Endometrial microvascular endothelial cells (primary cell): Measurements from ENCODE around the gene KCNJ11. TPM values are rescaled to one million over a fixed set of nuclear protein-coding genes. Genes with fewer than 3 reads are reported as not detected.
"Not testable (repeated sequence)": the region's sequence is repeated elsewhere in the genome, so short reads cannot be mapped to it uniquely, and the experiment has no call there.

Source experiments
- in situ Hi-C: cut with HindIII; loops from 2 replicates; pipeline ENCODE4 v1.10.0; 2017; ENCODE audit warnings: low sequenced_read_pairs, low pct_unique_long_range_greater_than_20kb; ENCODE audit errors: inconsistent ontology term
- total RNA-seq: library from RNA; depleted of rRNA; stranded (reverse); fragments of >200 nt; gene quantifications from one replicate; pipeline ENCODE4 v1.2.3, GENCODE V29; 2015; ENCODE audit errors: inconsistent ontology term

The KCNJ11 gene
- total RNA-seq = 1.0 TPM

DNA sequence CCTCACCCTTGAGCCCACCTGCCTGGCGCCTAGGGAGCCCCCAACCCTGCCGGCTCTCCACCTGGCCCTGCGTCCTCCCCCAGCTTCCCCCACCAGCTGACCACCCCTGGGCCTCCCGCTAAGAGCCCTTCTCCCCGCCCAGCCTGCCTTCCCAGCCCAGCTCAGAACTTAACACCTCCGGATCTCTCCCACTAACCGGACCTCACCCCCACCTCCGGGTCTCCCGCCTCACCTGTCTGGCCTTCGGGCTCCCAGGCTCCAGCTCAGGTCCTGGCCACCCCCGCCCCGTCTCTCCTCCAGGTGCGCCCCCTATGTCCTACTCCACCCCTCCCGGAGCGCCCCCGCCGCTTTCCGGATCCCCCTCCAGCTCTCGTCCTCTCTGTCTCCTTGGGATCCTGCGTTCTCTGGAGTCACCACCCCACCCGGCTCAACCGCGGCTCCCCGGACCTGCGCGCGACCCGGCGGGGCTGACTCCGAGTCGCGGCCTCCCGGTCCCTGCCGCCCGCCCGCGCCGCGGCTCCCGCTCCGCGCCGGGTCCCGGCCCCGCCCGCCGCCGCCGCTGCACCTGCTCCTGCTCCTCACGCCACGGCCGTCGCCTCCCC, at the start of gene KCNJ11:
Gene KCNJ11 (minus strand): TSS at position 51 of the 602 bp plus-strand sequence. CDS start 568 bp downstream, outside the sequence.
- in situ Hi-C loops = no loop called here

DNA sequence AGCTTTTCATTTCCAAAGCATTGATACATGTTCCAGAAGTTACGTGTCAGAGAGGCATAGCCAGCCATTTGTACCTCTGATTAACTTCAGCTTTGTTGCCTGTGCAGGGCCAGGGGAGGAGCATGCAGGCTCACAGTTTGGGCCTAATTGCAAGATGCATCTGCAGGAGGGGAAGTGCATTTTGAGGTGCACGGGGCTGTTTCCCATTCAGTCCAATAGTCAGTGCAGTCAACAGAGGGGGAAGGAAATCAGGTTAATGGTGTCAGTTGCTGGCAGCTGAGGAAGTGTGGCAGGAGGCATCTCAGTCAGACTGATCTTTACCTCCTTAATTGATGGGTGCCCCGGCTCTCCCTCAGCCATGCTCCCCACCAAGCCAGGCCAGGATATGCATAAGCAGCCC, 48.9 kb upstream of the KCNJ11 start:
- in situ Hi-C loops = no loop called here

DNA sequence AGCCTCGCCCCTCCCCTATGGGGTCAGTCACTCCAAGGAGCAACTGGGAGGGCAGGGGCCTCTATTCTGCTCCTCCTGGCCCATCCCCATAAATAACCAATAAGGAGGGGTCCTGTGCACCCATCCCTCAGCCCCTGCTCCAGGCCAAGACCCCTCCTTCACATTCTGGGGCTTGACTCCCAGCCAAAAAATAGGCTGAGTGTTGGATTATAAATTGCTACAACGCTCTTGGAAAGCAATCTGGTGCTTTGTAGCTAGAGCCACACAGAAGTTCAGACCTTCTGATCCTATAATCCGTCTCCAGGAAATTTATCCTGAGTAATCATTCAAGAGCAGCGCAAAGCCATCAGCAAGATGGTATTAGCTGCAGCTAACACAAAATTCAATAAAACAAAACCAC, 45.6 kb upstream of the KCNJ11 start:
- in situ Hi-C loops = no loop called here

DNA sequence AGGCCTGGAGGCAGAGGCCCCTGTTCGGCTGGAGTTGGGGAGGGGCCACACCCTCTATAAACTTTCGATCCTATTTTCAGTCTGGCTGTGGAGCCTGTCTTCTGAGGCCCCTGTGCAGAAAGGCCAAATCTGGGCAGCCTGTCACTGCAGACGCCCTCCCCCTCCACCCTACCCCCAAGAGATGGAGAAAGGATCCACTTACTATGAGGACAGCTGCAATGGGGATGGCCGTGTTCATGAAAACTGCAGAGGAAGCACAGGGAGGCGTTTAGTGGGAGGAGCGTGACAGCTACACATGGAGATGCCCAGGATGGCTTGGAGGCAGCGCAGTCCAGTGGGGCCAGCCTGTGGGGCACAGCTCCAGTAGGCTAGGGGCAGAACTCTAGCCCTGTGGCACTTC, 43.5 kb upstream of the KCNJ11 start:
- in situ Hi-C loops = no loop called here

DNA sequence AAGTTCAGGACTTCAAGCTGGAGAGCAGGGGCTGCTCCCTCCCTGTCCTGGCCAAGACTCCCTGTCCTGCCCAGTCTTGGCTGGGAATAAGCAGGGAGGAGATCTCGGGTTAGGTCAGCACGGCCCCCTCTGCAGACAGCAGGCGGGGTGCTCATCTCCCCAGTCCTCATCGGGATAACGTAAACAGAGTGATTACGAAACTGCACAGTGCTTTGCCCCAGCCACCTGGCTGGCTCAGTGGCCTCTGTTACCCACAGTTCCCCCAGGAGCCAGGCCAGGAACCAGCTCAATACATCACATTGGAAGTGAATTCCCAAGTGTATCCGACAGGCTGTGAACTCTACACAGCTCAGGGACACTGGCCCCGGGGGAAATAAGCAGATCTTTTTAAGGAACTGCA, 42.7 kb upstream of the KCNJ11 start:
- in situ Hi-C loops = no loop called here

DNA sequence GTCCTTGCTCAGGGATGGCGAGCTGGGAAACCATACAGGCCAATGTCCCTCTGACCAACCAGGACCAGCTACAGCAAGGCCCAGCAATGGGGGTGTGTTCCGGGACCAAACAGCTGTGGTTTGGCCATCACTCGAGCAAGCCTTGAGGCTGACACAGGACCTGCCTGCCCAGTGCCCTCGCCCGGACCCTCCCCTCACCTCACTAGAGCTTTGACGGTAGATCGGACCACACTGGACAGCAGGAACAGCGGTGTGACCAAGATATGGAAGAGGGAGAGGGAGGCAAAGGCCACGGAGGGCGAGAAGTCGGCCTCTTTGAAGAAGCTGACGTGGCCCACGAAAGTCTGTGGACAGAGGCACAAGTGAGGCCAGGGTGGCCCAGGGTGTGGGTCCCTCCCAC, 42.2 kb upstream of the KCNJ11 start:
- in situ Hi-C loops = no loop called here

DNA sequence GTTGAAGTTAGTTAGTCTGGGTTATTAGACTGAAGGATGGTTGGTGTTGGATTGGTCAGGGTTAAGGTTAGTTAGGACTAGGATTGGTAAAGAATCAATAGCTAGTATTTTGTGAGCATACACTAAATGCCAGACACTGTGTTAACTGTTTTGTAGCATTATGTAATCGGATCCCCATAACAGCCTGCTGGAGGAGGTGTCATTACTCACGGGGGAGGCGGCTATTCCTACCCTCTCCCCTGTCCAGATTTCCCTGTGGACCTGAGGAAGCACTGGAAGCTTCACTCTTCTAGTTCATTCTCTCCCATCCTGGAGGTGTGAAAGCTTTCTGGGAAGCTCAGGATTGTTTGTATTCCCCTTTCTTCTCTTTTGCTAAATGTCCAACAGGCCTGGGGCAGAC, 40.5 kb upstream of the KCNJ11 start:
- in situ Hi-C loops = no loop called here

DNA sequence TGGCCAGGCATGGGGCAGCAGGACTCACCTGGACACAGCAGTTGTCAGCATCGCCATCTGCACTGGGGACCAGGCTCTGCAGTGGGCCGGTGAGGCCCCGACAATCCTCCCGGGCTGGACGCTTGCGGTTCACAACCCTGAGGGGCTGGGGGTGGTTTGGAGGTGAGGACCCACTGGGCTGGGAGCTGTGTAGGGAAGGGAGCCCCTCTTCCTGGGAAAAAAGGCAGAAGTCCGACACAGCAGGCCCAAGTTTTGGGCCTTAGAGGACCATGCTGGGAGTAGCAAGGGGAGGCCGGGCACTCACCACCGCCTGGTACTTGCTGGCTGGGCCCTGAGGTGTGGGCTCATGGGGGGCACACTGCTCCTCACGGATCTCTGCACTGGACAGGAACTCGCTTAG, 39.8 kb upstream of the KCNJ11 start:
- in situ Hi-C loops = no loop called here

DNA sequence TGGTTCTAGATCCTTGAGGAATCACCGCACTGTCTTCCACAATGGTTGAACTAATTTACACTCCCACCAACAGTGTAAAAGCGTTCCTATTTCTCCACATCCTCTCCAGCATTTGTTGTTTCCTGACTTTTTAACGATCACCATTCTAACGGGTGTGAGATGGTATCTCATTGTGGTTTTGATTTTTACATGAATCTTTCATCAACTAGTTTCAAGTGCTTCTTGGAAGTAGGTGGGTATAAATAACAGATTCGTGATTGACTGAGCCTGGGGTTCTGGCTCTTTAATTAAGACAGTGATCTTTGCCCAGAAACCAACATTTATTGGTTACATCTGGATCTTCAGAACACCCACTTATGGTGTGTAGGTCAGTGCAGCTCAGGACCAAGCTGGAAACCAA, 37.8 kb upstream of the KCNJ11 start:
- in situ Hi-C loops = not testable (repeated sequence)

DNA sequence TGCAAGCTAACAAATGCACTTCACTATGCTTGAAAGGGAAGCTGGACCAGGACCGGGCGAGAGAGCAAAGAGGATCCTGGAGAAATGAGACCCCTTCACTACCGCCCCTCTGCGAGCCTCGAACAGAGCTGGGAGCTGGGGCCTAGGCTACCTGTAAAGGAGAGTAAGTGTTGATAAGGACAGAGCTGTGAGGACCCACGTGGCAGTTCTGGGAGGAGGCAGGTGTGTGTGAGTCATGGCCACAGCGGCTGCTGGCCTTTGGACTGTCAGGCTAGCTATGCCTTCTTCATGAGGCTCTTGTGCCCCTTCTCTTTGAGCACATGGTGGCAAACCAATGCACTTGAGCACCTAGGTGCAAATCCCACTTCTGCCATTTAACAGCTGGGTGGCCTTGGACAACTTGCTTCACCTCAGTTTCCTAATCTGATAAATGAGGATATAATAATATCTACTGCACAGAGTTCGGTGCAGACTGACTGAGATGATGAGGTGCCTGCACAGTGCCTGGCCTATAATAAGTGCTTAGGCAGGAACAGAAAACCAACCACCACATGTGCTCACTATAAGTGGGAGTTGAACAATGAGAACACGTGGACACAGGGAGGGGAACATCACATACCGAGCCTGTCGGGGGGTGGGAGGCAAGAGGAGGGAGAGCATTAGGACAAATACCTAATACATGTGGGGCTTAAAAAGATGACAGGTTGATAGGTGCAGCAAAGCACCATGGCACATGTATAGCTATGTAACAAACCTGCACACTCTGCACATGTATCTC, 35.3 kb upstream of the KCNJ11 start:
- in situ Hi-C loops = no loop called here

DNA sequence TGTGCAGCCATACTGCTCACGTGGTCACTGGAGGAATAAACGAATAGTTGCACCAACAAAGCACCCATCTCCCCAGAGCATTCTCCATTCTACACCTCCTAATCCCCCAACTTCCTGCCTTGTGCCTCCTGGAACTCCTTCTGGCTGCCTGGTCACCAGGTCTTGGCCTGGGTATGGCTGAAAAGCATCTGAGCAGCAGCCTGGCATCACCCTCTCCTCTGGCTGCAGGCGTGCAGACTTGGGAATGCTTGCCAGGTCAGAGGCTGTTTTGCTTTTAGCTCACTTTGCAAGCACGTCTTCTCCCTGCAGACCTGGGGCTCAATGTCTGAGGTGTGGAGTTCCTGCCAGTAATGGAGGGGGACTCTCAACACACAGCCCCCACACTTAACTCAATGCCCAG, 33.3 kb upstream of the KCNJ11 start:
- in situ Hi-C loops = no loop called here

DNA sequence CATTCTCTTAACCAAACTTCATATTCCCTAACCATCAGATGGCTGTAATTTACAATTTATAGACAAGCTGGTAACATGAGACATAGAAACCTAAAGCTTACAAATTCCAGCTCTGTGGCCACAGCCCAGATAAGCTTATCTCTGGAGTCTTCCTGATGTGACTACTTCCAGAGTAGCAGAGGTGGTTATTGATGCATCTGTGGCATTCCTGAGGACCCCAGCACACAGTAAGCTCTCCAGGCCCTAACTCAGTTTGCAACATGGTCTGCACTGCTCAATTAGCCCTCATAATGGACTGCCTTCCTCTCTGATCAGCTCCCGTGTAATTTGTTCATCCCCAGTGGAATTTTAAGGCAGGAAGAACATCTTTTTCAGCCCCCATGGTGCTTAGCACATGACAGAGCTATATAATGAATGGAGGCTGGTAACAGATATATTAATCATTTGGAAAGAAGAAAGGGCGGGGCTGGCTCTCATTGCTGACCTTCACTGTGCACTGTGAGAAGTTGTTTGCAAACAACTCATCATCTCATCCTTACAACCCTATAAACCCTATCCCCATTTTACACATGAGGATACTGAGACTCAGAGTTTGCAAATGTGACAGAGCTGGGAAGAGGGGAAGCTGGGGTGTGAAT, 30.1 kb upstream of the KCNJ11 start:
- in situ Hi-C loops = no loop called here

DNA sequence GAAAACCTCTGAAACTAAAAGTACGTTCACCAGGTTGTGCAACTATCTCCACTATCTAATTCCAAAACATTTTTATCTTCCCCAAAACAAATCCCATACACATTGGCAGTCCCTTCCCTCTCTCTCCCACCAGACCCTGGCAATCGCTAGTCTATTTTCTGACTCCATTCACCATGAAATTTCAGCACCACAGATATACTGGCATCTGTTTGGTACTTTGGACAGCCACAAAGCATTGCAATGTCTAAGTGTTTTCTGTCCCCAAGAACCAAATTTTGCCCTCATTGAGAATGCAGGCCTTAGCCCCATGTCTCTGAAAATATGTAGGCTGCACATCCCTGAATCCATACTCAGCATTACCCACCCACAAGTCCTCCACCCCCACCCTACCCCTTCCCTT, 28.0 kb upstream of the KCNJ11 start:
- in situ Hi-C loops = no loop called here

DNA sequence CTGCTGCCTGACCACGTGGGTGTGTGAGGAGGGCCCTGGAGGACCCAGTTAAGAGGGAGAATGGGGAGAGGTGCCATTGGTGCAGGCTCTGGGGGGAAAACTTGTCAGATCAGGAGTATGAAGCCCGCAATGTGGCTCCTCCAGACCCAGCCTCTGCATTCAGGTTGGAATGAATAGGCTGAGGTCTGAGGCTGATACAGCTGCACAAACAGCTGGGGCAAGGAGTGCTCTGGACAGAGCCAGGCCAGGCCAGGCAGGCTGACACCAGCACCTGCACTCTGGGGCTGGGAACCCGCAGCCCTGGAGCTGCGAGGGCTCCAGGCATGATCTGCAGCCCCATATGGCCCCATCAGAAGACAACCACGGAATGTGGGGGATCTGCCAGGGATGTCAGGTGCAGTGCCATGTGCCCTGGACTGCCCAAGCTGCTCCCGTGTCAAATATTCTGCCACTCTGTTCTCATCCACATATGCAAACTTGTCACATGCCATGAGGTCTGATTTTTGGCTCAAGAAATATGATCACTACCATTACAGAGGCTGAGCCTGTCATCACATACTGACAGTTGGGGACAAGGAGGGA, 27.2 kb upstream of the KCNJ11 start:
- in situ Hi-C loops = no loop called here

DNA sequence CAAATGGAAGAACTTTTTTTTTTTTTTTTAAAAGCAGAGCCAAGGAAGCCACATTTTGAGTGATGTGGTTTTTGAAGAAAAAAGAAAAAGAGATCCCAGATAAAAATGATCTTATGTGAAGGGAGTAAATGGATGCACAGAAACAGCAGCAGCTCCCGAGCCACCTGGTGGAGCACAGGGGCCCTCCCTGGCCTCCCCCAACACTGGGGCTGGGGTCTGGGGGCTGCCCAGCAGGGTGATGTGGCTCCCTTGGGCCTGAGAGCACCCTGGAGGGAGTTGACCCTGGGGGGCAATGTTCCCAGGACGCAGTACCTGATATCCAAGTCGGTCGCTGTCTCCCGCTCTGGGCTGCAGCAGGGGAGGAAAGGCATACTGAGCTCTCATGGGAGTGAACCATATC, 26.5 kb upstream of the KCNJ11 start:
- in situ Hi-C loops = no loop called here

DNA sequence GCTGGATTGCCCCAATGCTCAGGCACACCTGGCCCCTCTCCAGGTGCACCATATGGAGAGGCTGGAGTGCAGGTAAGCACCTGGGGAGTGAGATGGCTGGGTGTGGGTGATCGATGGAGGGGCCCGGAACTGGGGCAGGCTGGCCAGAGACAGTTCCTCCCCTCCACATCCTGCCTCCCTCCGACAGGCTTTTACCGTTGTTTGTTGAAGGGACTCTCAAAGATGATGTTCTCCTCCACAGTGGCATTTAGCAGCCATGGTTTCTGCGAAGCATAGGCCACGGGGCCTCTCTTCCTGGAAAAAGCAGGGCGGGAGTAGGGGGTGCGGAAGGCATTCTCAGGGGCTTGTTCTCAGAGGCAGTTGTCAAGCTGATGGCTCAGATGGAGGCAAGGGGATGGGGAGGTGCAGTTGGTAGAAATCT, 25.9 kb upstream of the KCNJ11 start:
- in situ Hi-C loops = no loop called here

DNA sequence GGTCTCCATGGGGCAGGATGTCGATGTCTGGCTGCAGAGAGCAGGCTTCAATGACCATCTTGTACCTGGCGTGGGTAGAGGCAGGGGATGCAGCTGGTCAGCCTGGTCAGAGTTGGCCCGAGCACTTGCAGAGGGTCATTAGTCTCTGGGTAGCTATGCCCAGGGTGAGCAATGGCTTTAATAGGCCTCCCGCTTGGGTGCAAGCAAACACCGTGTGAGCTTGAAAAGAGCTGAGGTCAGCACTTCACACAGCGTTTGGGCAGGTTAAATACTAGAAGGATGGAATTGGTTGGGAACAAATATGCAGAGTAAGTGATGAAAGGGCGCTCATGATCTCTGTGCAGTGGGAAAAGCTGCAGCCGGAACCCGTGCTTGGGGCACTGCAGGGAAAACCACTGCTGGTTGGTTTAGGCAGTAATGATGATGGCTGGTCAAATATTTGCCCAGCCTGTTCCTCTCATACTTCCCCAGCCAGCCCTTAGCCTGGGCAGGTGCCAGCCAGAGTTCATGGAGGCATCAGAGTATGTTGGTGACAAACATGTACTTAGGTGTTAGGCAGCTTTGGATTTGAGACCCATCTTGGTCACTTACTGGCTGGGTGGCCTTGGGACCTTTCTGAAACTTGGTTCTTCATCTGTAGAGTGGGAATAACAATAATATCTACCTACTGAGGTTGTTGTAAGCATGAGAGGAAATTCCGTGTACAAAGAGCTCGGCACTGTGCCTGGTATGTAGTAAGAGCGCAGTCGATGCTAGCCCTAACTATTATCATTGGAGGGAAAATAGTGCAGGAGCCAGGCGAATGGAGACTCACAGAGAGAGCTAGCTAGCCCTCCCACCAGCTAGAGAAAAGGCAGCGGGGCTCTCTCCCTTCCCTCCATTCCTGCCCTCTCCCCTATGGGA, 25.2 kb upstream of the KCNJ11 start:
- in situ Hi-C loops = no loop called here

DNA sequence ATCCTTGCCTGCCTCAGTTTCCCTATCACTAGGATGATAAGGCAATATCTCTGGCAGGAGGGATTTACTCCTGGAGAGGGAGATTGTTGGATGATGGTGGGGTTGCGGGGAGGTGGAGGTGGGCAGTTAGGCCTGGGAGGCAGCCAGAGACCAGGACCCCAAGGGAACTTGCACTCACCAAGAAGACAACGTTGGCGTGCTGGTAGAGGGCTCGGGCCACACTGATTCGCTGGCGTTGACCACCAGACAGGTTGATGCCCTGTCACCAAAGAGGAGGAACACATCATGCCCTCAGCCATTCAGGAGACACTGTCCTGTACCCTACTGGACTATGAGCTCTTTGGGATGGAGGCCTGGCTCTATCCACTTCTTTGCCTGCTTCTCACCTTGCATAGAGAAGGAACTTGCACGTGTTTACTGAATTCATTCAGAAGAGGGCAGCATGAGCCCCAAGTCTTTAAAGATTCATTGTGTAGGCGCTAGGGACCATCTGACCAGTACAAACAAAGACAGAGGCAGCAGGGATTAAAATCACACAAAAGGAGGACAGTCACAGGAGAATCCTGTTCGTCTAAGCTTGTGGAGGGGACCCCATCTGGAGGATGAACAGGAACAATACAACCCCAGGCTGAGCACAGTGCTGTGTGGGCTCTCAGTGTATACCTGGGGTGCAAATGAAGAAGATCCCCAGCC, 24.2 kb upstream of the KCNJ11 start:
- in situ Hi-C loops = no loop called here
